Liver (tissue), 9 donors: ENCODE measurements around the gene WNT2B. TPM values are rescaled to one million over a fixed set of nuclear protein-coding genes. Genes with fewer than 3 reads are reported as not detected.
"Not testable (repeated sequence)": the region's sequence is repeated elsewhere in the genome, so short reads cannot be mapped to it uniquely, and the experiment has no call there.

ENCODE experiments used
- DNase-seq: peaks from one replicate; pipeline ENCODE4 v3.0.0-alpha.2; 2017; ENCODE audit warnings: low spot score
- H3K27ac ChIP-seq, 2 donors: one replicate each; pipeline ENCODE4 v1.7.0; 2013; ENCODE audit warnings: inconsistent platforms in 2 of 2, low read length in 2 of 2, control low read depth in 1 of 2, low read depth in 1 of 2, mild to moderate bottlenecking in 1 of 2
- H3K27me3 ChIP-seq, 4 donors: one replicate each; pipeline versions ENCODE4 v1.6.1 to v1.7.0; 2013; ENCODE audit warnings: low read length in 3 of 4, inconsistent platforms in 1 of 4, mild to moderate bottlenecking in 1 of 4, moderate library complexity in 1 of 4; ENCODE audit not compliant: control insufficient read depth in 4 of 4, insufficient read depth in 4 of 4
- H3K36me3 ChIP-seq, 4 donors: one replicate each; pipeline versions ENCODE4 v1.6.1 to v1.7.0; 2013; ENCODE audit warnings: low read length in 3 of 4, mild to moderate bottlenecking in 3 of 4, low read depth in 1 of 4, moderate library complexity in 1 of 4; ENCODE audit not compliant: control insufficient read depth in 4 of 4, insufficient read depth in 3 of 4
- H3K4me1 ChIP-seq, 4 donors: one replicate each; pipeline versions ENCODE4 v1.6.1 to v1.7.0; 2013; ENCODE audit warnings: low read length in 3 of 4, mild to moderate bottlenecking in 3 of 4, moderate library complexity in 1 of 4; ENCODE audit not compliant: control insufficient read depth in 4 of 4, insufficient read depth in 4 of 4
- H3K4me3 ChIP-seq, 3 donors: one replicate each; pipeline versions ENCODE4 v1.6.1 to v1.7.0; 2013; ENCODE audit warnings: low read length in 3 of 3, control low read depth in 1 of 3, low read depth in 1 of 3, mild to moderate bottlenecking in 1 of 3
- H3K9ac ChIP-seq, 2 donors: one replicate each; pipeline ENCODE4 v1.7.0; 2013; ENCODE audit warnings: low read length in 2 of 2, mild to moderate bottlenecking in 2 of 2, moderate library complexity in 2 of 2, control low read depth in 1 of 2, low read depth in 1 of 2
- H3K9me3 ChIP-seq, 4 donors: one replicate each; pipeline versions ENCODE4 v1.6.1 to v1.7.0; 2013; ENCODE audit warnings: low read length in 3 of 4; ENCODE audit not compliant: control insufficient read depth in 4 of 4
- ATF3 ChIP-seq: IDR thresholded peaks from 2 replicates; pipeline ENCODE4 v1.6.1; 2016; ENCODE audit warnings: antibody characterized with exemption
- CTCF ChIP-seq: fragments of 150-350 bp; IDR thresholded peaks from 2 replicates; pipeline ENCODE4 v1.5.1; 2017; ENCODE audit warnings: improper control_type of control experiment, low read depth, low read length; ENCODE audit not compliant: missing input control
- EGR1 ChIP-seq, 2 donors: IDR thresholded peaks; 2 replicates each; pipeline ENCODE4 v1.6.1; 2016 to 2018; ENCODE audit warnings: antibody characterized with exemption in 2 of 2, low read depth in 2 of 2
- FOXA1 ChIP-seq: IDR thresholded peaks from 2 replicates; pipeline ENCODE4 v1.6.1; 2016; ENCODE audit warnings: antibody characterized with exemption
- FOXA2 ChIP-seq: IDR thresholded peaks from 2 replicates; pipeline ENCODE4 v1.6.1; 2016; ENCODE audit warnings: antibody characterized with exemption
- GABPA ChIP-seq, 2 donors: IDR thresholded peaks in 1 of 2; conservative IDR thresholded peaks in 1 of 2; 2 replicates each; pipeline ENCODE4 v1.6.1; 2016; ENCODE audit warnings: antibody characterized with exemption in 2 of 2, mild to moderate bottlenecking in 1 of 2, moderate library complexity in 1 of 2
- HNF4A ChIP-seq, 2 donors: conservative IDR thresholded peaks; 2 replicates each; pipeline ENCODE4 v1.6.1; 2016; ENCODE audit warnings: antibody characterized with exemption in 2 of 2, mild to moderate bottlenecking in 2 of 2
- HNF4G ChIP-seq: IDR thresholded peaks from 2 replicates; pipeline ENCODE4 v1.6.1; 2016; ENCODE audit warnings: antibody characterized with exemption
- JUND ChIP-seq, 2 donors: IDR thresholded peaks; 2 replicates each; pipeline ENCODE4 v1.6.1; 2016; ENCODE audit warnings: antibody characterized with exemption in 2 of 2
- MAX ChIP-seq: IDR thresholded peaks from 2 replicates; pipeline ENCODE4 v1.6.1; 2016; ENCODE audit warnings: antibody characterized with exemption
- NR2F2 ChIP-seq: IDR thresholded peaks from 2 replicates; pipeline ENCODE4 v1.6.1; 2016; ENCODE audit warnings: antibody characterized with exemption
- RAD21 ChIP-seq, 2 donors: IDR thresholded peaks; 2 replicates each; pipeline ENCODE4 v1.6.1; 2016; ENCODE audit warnings: antibody characterized with exemption in 2 of 2, mild to moderate bottlenecking in 2 of 2
- REST ChIP-seq: IDR thresholded peaks from 2 replicates; pipeline ENCODE4 v1.6.1; 2016; ENCODE audit warnings: antibody characterized with exemption, mild to moderate bottlenecking
- RXRA ChIP-seq, 2 donors: IDR thresholded peaks; 2 replicates each; pipeline ENCODE4 v1.6.1; 2017 to 2018; ENCODE audit warnings: antibody characterized with exemption in 2 of 2, mild to moderate bottlenecking in 1 of 2
- SP1 ChIP-seq: IDR thresholded peaks from 2 replicates; pipeline ENCODE4 v1.6.1; 2018; ENCODE audit warnings: antibody characterized with exemption, mild to moderate bottlenecking
- TAF1 ChIP-seq: conservative IDR thresholded peaks from 2 replicates; pipeline ENCODE4 v1.6.1; 2016; ENCODE audit warnings: antibody characterized with exemption, mild to moderate bottlenecking
- YY1 ChIP-seq: IDR thresholded peaks from 2 replicates; pipeline ENCODE4 v1.6.1; 2016; ENCODE audit warnings: antibody characterized with exemption, mild to moderate bottlenecking
- ZBTB33 ChIP-seq: IDR thresholded peaks from 2 replicates; pipeline ENCODE4 v1.6.1; 2016; ENCODE audit warnings: antibody characterized with exemption
- WGBS: extraction: QIAGEN DNeasy Blood & Tissue Kit; methylation state at CpG from one replicate; pipeline ENCODE4 v1.1.7; 2013; 5-methylcytosine and 5-hydroxymethylcytosine counted together
- polyA plus RNA-seq, 2 donors: library from polyadenylated mRNA; stranded (reverse) in 1 of 2; unstranded in 1 of 2; fragments of 200-250 nt in 1 of 2; fragments of >200 nt in 1 of 2; fragmentation: Nextera tagmentation in 1 of 2; extraction: Ambion mirVana in 1 of 2; gene quantifications; one replicate each; pipeline versions ENCODE4 v1.2.1 to v1.2.3, GENCODE V29; 2013 to 2015
- total RNA-seq, 2 donors: library from RNA; depleted of rRNA; stranded (reverse); fragments of >200 nt; gene quantifications; one replicate each; pipeline ENCODE4 v1.2.3, GENCODE V29; 2014
- donor health status: healthy.
- donor health status: healthy.
- donor health status: healthy.
- donor health status: healthy.
- donor health status: healthy.

WNT2B gene
- total and polyA plus RNA-seq, 4 donors, result 0.07 to 0.92 (median 0.38) TPM

- H3K36me3 ChIP-seq, H3K9me3 ChIP-seq, H3K27ac ChIP-seq, H3K4me3 ChIP-seq, H3K9ac ChIP-seq, DNase-seq, H3K27me3 ChIP-seq, H3K4me1 ChIP-seq: not testable (repeated sequence)
- WGBS, result 100% methylated on average over 1 of the region's 1 CpG
Observed at GRCh38 chr1:112486063-112486462, 22.7 kb upstream of the WNT2B start.

- not testable (repeated sequence) for H3K4me3 ChIP-seq, H3K9me3 ChIP-seq, H3K9ac ChIP-seq, H3K27ac ChIP-seq, H3K4me1 ChIP-seq, DNase-seq, H3K36me3 ChIP-seq, H3K27me3 ChIP-seq
- 91% methylated on average over 6 of the region's 6 CpGs for WGBS
Observed at GRCh38 chr1:112487686-112488085, 21.1 kb upstream of the WNT2B start.

GRCh38 chr1:112488141-112488540 lies 20.6 kb upstream of the WNT2B start:
- TF ChIP-seq FOXA1 (no peak), RAD21 (IDR thresholded peaks at IDR 0.05) (no peak), SP1 (no peak), FOXA2 (no peak), RXRA (IDR thresholded peaks at IDR 0.05) (no peak), TAF1 (no peak), REST (no peak), ZBTB33 (no peak), YY1 (no peak), CTCF (no peak), GABPA (IDR thresholded peaks at IDR 0.05 in 1 of 2, conservative IDR thresholded peaks at IDR 0.05 in 1 of 2) (no peak), ATF3 (no peak), EGR1 (IDR thresholded peaks at IDR 0.05; ENCODE audit: low read depth in 2 of 2) (no peak), NR2F2 (no peak), MAX (no peak), JUND (IDR thresholded peaks at IDR 0.05) (no peak), HNF4G (no peak), HNF4A (conservative IDR thresholded peaks at IDR 0.05) (no peak)
- H3K9me3 ChIP-seq, result no peaks in the 10 kb centered on the region
- no peak overlapping the region for H3K9ac ChIP-seq
- DNase-seq, result no peak
- H3K27me3 ChIP-seq, result no peaks in the 10 kb centered on the region
- no peak overlapping the region for H3K4me3 ChIP-seq
- no peaks in the 10 kb centered on the region for H3K36me3 ChIP-seq
- no peak overlapping the region for H3K27ac ChIP-seq
- 93% methylated on average over 5 of the region's 5 CpGs for WGBS
- no peaks in the 10 kb centered on the region for H3K4me1 ChIP-seq
